Neuronal stem cell (in vitro differentiated cells): Measurements from ENCODE around the gene KCNK7.
A peak's percentile ranks its signal among the peaks of the same experiment; 100 is the strongest.

Experiments used
- DNase-seq: peaks from one replicate; pipeline ENCODE4 v3.0.0-alpha.2; 2013; ENCODE audit warnings: low spot score
- H2AFZ ChIP-seq: one replicate; pipeline ENCODE4 v1.6.1; 2013; ENCODE audit warnings: mild to moderate bottlenecking, low read length, inconsistent platforms
- H2AK5ac ChIP-seq: 2 replicates; pipeline ENCODE4 v1.6.1; 2013; ENCODE audit warnings: low read depth, mild to moderate bottlenecking, inconsistent platforms, low read length, moderate library complexity, mixed read lengths
- H2BK120ac ChIP-seq: 2 replicates; pipeline ENCODE4 v1.6.1; 2013; ENCODE audit warnings: low read depth, mild to moderate bottlenecking, inconsistent platforms, low read length, moderate library complexity, mixed read lengths
- H2BK12ac ChIP-seq: one replicate; pipeline ENCODE4 v1.6.1; 2013; ENCODE audit warnings: low read length, inconsistent platforms
- H2BK15ac ChIP-seq: 2 replicates; pipeline ENCODE4 v1.6.1; 2013; ENCODE audit warnings: mild to moderate bottlenecking, low read length, inconsistent platforms, mixed read lengths
- H2BK5ac ChIP-seq: one replicate; pipeline ENCODE4 v1.6.1; 2013; ENCODE audit warnings: inconsistent platforms, mild to moderate bottlenecking, low read length, moderate library complexity
- H3K14ac ChIP-seq: one replicate; pipeline ENCODE4 v1.6.1; 2013; ENCODE audit warnings: low read length, inconsistent platforms
- H3K18ac ChIP-seq: 2 replicates; pipeline ENCODE4 v1.6.1; 2013; ENCODE audit warnings: low read length, inconsistent platforms
- H3K23ac ChIP-seq: 2 replicates; pipeline ENCODE4 v1.6.1; 2013; ENCODE audit warnings: low read depth, mild to moderate bottlenecking, mixed read lengths, low read length, inconsistent platforms; ENCODE audit not compliant: poor library complexity
- H3K27ac ChIP-seq: replicated peaks from 3 replicates; pipeline ENCODE4 v1.5.1; 2013; ENCODE audit warnings: low read length, inconsistent platforms
- H3K27me3 ChIP-seq, 3 experiments: 2 replicates each; pipeline ENCODE4 v1.6.1; 2013; ENCODE audit warnings: low read length in 3 of 3, mild to moderate bottlenecking in 2 of 3, inconsistent platforms in 1 of 3, low read depth in 1 of 3, mixed read lengths in 1 of 3, moderate library complexity in 1 of 3; ENCODE audit not compliant: control insufficient read depth in 3 of 3, insufficient read depth in 3 of 3
- H3K36me3 ChIP-seq, 2 donors: replicated peaks in 1 of 2; 2 replicates each; pipeline ENCODE4 v1.6.1; 2013; ENCODE audit warnings: low read length in 2 of 2; ENCODE audit not compliant: control insufficient read depth in 2 of 2, insufficient read depth in 2 of 2
- H3K4ac ChIP-seq: 2 replicates; pipeline ENCODE4 v1.6.1; 2013; ENCODE audit warnings: inconsistent platforms, mild to moderate bottlenecking, low read length, moderate library complexity
- H3K4me1 ChIP-seq, 2 donors: 1 replicate in 1 of 2; 2 replicates in 1 of 2; pipeline ENCODE4 v1.6.1; 2013; ENCODE audit warnings: low read length in 2 of 2, low read depth in 1 of 2; ENCODE audit not compliant: control insufficient read depth in 2 of 2, insufficient read depth in 1 of 2
- H3K4me2 ChIP-seq: one replicate; pipeline ENCODE4 v1.6.1; 2013; ENCODE audit warnings: mild to moderate bottlenecking, low read length, inconsistent platforms; ENCODE audit not compliant: insufficient read depth, poor library complexity, severe bottlenecking
- H3K4me3 ChIP-seq, 2 donors: 2 replicates each; pipeline ENCODE4 v1.5.1; 2013; ENCODE audit warnings: low read length in 2 of 2, mild to moderate bottlenecking in 2 of 2, inconsistent platforms in 1 of 2, moderate library complexity in 1 of 2
- H3K79me1 ChIP-seq: one replicate; pipeline ENCODE4 v1.6.1; 2013; ENCODE audit warnings: low read depth, mild to moderate bottlenecking, inconsistent platforms, low read length, moderate library complexity
- H3K9ac ChIP-seq: one replicate; pipeline ENCODE4 v1.6.1; 2013; ENCODE audit warnings: mild to moderate bottlenecking, low read depth, low read length, inconsistent platforms; ENCODE audit not compliant: poor library complexity
- H3K9me3 ChIP-seq, 2 donors: replicated peaks in 1 of 2; 2 replicates each; pipeline versions ENCODE3 to v1.6.1; 2013; ENCODE audit warnings: low read length in 2 of 2, mild to moderate bottlenecking in 2 of 2, inconsistent platforms in 1 of 2, low read depth in 1 of 2, mixed read lengths in 1 of 2, moderate library complexity in 1 of 2; ENCODE audit not compliant: control insufficient read depth in 2 of 2, insufficient read depth in 1 of 2
- H4K8ac ChIP-seq: one replicate; pipeline ENCODE4 v1.6.1; 2013; ENCODE audit warnings: low read depth, mild to moderate bottlenecking, inconsistent platforms, low read length, moderate library complexity
- H4K91ac ChIP-seq: one replicate; pipeline ENCODE4 v1.6.1; 2013; ENCODE audit warnings: low read length, low read depth, mild to moderate bottlenecking, inconsistent platforms; ENCODE audit not compliant: poor library complexity
- WGBS, 2 donors: extraction: QIAGEN DNeasy Blood & Tissue Kit; methylation state at CpG; one replicate each; pipeline ENCODE4 v1.1.7; 2013; ENCODE audit warnings: missing lambda C conversion rate in 2 of 2, mixed read lengths in 1 of 2; ENCODE audit not compliant: insufficient read length in 2 of 2, insufficient replicate concordance in 1 of 2; ENCODE audit errors: extremely low coverage in 2 of 2; 5-methylcytosine and 5-hydroxymethylcytosine counted together

Gene KCNK7

GRCh38 chr11:65553301-65554001, 42.1 kb downstream of the KCNK7 start:
- Histone ChIP-seq H3K4me1 (peaks cover 17 to 18% of the 10 kb centered on the region in 2 donors), H3K27me3 (peaks cover 0 to 22% (median 0%) of the 10 kb centered on the region in 3 experiments), H4K91ac (peak overlapping the region; percentile 64), H3K36me3 (peaks cover 0 to 12% of the 10 kb centered on the region in 2 donors), H2AFZ (no peak overlapping the region), H3K14ac (no peak overlapping the region), H3K23ac (no peak overlapping the region), H2BK5ac (peak overlapping the region; percentile 56), H2BK15ac (peak overlapping the region; percentile 74), H3K4ac (no peak overlapping the region), H2AK5ac (peak overlapping the region; percentile 91), H3K18ac (peak overlapping the region; percentile 95), H3K4me3 (no peak overlapping the region), H2BK12ac (peak overlapping the region; percentile 52), H3K4me2 (peak overlapping the region; percentile 75), H3K27ac (no peak overlapping the region), H3K79me1 (no peaks in the 10 kb centered on the region), H3K9ac (peak overlapping the region; percentile 72), H2BK120ac (peak overlapping the region; percentile 48), H3K9me3 (no peaks in the 10 kb centered on the region), H4K8ac (no peak overlapping the region)
- DNase-seq: no peak
- WGBS, 2 donors: no CpG with 5 or more reads among the region's 37 CpGs

- Histone ChIP-seq H3K4me1 (peaks cover 16 to 18% of the 10 kb centered on the region in 2 donors), H3K9me3 (no peaks in the 10 kb centered on the region), H2BK15ac (peak overlapping the region; percentile 74), H3K4ac (no peak overlapping the region), H4K8ac (no peak overlapping the region), H2BK5ac (peak overlapping the region; percentile 55), H4K91ac (no peak overlapping the region), H2BK120ac (no peak overlapping the region), H3K18ac (peak overlapping the region; percentile 55), H3K4me3 (no peak overlapping the region), H3K27me3 (peaks cover 0 to 31% (median 3%) of the 10 kb centered on the region in 3 experiments), H2BK12ac (peak overlapping the region; percentile 99), H3K4me2 (no peak overlapping the region), H3K79me1 (no peaks in the 10 kb centered on the region), H3K23ac (no peak overlapping the region), H2AFZ (no peak overlapping the region), H3K9ac (peak overlapping the region; percentile 9), H2AK5ac (peak overlapping the region; percentile 91), H3K36me3 (peaks cover 0 to 12% of the 10 kb centered on the region in 2 donors), H3K27ac (no peak overlapping the region), H3K14ac (peak overlapping the region; percentile 92)
- no peak for DNase-seq
- no CpG with 5 or more reads among the region's 9 CpGs for WGBS, 2 donors
Measured at GRCh38 chr11:65552388-65552951, 43.1 kb downstream of the KCNK7 start.

GRCh38 chr11:65551572-65552387, 43.8 kb downstream of the KCNK7 start:
- Histone ChIP-seq H2BK15ac (no peak overlapping the region), H2AK5ac (peak overlapping the region; percentile 33), H4K91ac (no peak overlapping the region), H2BK12ac (no peak overlapping the region), H3K9ac (no peak overlapping the region), H3K23ac (peak overlapping the region; percentile 66), H3K4me2 (no peak overlapping the region), H3K4me1 (peaks cover 13% of the 10 kb centered on the region in 2 donors), H2AFZ (no peak overlapping the region), H3K4me3 (no peak overlapping the region), H2BK120ac (no peak overlapping the region), H3K4ac (no peak overlapping the region), H3K27me3 (peaks cover 0 to 37% (median 5%) of the 10 kb centered on the region in 3 experiments), H3K27ac (no peak overlapping the region), H3K9me3 (no peaks in the 10 kb centered on the region), H2BK5ac (no peak overlapping the region), H3K36me3 (peaks cover 0 to 12% of the 10 kb centered on the region in 2 donors), H3K18ac (peak overlapping the region; percentile 60), H4K8ac (no peak overlapping the region), H3K14ac (no peak overlapping the region), H3K79me1 (peaks cover under 1% of the 10 kb centered on the region)
- no CpG with 5 or more reads among the region's 17 CpGs for WGBS, 2 donors
- DNase-seq: no peak

- no peak overlapping the region for H3K27ac ChIP-seq
- H2BK15ac ChIP-seq: no peak overlapping the region
- H3K79me1 ChIP-seq: peaks cover 2% of the 10 kb centered on the region
- no peak overlapping the region for H2BK120ac ChIP-seq
- H3K4me1 ChIP-seq: peaks cover 0 to 15% of the 10 kb centered on the region in 2 donors
- no peak overlapping the region for H3K4me2 ChIP-seq
- peaks cover 0 to 12% of the 10 kb centered on the region in 2 donors for H3K36me3 ChIP-seq
- H2AFZ ChIP-seq: no peak overlapping the region
- H3K9me3 ChIP-seq: no peaks in the 10 kb centered on the region
- no peak overlapping the region for H2BK5ac ChIP-seq
- H4K8ac ChIP-seq: no peak overlapping the region
- peak overlapping the region in 1 of 2 donors; percentile 34 for H3K4me3 ChIP-seq
- no peak overlapping the region for H3K23ac ChIP-seq
- no peak overlapping the region for H3K9ac ChIP-seq
- no CpG with 5 or more reads among the region's 3 CpGs for WGBS, 2 donors
- peaks cover 0 to 52% (median 5%) of the 10 kb centered on the region in 3 experiments for H3K27me3 ChIP-seq
- H3K18ac ChIP-seq: no peak overlapping the region
- no peak overlapping the region for H4K91ac ChIP-seq
- H3K4ac ChIP-seq: no peak overlapping the region
- H2BK12ac ChIP-seq: no peak overlapping the region
- DNase-seq: no peak
- H3K14ac ChIP-seq: no peak overlapping the region
- H2AK5ac ChIP-seq: no peak overlapping the region
Measured at GRCh38 chr11:65549096-65549495, 46.5 kb downstream of the KCNK7 start.
